GM19455 (cell line): ENCODE results near the gene CACNA1D.

Experiments
- ATAC-seq: cut with Tn5 transposase; IDR thresholded peaks from one replicate; pipeline ENCODE4 v1.9.1; 2021; ENCODE audit not compliant: unreplicated experiment

Gene CACNA1D

DNA sequence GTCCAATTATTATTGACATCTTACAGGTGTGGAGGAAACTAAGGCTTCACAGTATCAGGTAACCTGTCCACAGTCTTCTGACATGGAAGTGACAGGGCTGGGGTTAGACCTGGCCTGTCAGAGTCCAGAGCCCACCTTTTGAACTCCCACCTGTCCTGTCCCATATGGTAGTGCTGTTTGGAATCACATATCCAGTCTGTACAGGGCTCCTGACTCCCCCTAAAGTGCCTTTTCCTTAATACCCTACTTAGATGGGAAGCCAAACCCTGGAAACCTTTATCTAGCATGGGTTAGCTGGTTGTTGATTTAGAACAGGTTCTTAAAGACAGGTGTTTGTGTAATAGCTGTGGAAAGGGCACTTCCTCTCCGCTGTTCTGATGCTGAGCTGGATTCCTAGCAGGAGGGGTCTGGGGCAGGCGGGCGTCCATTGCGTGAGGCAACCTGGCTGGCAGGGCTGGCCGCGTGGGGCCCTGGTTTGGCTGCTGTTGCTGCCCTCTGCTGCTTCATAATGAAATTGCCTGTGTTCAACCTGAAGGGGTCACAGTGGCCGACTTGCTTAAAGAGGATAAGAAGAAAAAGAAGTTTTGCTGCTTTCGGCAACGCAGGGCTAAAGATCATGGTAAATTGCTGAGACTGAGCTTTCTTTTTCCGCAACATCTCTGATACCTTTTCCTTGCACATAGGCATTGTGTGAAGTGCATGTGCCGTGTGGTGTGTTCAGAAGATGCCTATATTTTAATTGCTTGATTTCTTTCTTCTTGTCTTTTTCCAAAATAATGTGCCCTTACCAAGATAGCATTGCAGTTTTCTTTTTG, 215.7 kb downstream of the CACNA1D start:
- no peak for ATAC-seq

DNA sequence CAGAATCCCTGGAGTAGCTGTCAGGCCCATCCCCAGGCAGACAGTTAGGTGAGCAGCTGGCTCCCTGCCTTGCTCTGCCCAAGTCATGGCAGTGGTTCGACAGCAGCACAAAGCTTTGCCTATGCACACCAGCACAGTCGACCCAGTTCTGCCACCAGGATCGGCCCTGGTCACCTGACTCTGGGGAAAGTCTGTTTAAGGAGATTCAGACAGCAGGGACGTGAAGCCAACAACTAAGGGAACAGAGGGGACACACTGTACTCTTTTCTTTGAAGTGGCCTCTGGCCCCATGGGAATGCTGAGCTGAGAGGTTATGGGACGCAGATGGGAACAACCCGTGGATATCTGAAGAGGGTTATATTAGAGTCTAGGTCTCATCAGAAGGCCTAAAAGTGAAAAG, 217.0 kb downstream of the CACNA1D start:
- no peak for ATAC-seq

DNA sequence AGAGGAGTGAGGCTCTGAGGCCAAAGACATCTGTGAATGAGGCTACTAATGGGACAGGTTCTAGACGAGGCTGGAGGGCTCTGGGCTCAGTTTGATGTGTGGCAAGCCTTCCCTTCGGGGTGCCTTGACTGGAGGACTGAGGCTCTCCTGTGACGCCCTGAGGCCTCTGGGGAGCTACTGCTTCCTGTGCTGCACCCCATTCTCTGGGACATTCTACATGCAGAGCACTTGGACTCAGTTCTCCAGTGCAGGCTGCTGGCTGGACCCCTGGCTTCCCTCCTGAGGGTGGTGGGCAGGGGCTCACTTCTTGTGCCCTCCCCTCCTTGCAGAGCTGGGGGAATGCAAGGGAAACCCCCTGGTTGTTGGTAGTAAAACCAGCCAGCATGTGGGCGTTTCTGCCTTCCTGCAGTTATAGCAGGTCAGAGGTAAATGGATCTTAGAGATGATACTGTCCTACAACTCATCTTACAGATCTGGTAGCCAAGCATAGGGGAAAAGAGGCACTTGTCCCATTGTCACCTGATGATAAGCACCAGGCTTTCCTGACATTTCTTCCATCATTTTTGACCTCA, 218.5 kb downstream of the CACNA1D start:
- no peak for ATAC-seq

DNA sequence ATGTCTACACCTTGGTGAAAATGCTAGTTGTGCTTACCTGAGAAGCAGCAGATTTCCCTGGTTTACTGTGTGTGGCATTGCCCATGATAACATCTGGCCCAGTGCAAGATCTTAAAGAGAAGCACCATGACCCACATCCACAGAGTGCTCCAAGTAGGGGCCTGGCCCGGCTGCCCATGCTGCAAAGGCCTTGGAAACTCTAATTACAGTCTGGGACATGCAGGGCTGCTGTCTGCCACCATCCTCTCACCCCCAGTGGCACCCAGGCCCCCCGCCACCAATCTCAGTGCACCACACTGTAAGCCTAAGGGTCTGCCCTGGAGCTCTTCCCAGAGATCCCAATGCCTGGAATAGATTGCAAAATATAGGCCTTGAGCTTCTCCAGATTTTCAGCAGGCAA, 219.2 kb downstream of the CACNA1D start:
- ATAC-seq, result no peak

DNA sequence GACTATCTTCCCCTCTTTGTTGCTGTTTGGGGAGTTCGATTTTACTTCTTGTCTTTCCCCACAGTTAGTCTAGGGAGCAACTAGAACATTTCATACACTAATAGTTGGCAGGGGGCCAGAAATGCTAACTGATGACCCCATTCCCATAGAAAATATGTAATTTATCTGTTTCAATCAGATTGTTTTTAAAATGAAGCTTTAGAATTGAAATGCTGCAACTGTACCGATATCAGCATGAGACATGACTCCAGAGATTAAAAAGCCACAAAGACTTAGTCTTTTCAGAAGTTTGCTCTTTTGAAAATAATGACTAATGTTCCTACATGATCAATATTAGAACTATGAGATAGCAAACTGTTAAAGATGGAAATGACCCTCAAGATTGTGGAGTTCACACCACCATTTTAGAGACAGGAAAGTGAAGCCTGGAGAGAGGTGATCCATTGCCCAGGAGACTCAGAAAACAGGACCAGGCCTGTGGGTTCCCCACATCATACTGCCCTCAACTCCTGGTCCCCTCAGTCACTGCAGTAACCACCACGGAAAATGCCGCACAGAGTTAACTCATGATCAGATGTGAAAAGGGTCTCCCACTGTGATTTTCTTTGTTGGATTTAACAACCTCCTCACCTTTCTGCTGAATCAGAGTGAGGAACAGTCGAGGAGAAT, 221.5 kb downstream of the CACNA1D start:
- no peak for ATAC-seq

DNA sequence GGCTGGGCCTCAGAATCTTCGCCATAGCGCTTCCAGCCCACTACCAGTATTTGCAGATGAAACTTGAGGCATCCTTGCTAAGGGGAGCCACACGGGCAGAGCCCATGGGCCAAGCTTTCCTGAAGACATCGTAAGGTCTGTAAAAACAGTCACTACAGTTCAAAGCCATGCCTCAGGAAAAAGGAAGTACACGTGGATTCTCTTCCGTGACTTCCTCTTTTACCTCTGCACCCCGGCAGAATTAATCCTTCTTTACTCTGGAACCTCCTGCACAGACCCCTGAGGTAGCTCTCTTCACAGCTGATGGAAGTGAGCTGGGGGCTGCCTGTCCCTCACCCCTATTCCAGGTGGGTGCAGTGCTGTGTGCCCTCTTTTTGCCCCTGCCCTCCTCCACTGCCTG, 222.6 kb downstream of the CACNA1D start:
- no peak for ATAC-seq

DNA sequence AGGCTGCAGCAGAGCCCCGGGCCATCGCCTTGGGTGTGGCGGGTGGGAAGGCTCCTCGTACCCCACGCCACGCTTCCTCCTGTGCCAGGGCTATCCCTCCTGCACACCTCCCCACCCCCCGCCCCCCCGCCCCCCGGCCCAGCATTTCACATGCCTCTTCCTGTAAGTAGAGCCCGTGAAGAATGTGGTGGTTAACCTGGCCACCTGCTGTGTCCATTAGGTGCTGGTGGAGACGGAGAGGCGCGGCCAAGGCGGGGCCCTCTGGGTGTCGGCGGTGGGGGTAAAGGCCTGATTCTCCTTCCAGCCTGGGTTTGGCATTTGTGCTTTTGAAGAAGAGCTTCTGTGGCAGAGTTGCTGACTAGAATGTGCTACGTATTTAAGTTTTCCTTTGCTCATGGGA, 224.1 kb downstream of the CACNA1D start:
- ATAC-seq, result no peak

DNA sequence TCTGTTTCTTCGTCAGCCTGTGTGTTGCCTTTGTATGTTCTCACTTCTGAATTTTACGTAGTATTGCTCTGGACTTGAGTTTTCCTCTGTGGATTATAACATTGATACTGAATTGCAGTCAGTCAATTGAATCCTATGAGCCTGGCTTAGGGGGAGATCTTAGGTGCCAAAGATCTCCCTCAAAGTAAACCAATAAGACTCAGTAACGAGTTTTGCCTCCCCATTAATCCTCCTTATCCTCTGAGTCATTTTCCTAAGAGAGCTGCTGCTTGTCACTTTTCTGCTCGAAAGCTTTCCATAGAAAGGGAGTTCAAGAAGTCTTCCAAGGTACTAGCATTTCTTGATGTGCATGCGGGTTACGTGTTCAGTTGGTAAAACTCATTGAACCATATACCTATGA, 225.4 kb downstream of the CACNA1D start:
- ATAC-seq, result no peak

DNA sequence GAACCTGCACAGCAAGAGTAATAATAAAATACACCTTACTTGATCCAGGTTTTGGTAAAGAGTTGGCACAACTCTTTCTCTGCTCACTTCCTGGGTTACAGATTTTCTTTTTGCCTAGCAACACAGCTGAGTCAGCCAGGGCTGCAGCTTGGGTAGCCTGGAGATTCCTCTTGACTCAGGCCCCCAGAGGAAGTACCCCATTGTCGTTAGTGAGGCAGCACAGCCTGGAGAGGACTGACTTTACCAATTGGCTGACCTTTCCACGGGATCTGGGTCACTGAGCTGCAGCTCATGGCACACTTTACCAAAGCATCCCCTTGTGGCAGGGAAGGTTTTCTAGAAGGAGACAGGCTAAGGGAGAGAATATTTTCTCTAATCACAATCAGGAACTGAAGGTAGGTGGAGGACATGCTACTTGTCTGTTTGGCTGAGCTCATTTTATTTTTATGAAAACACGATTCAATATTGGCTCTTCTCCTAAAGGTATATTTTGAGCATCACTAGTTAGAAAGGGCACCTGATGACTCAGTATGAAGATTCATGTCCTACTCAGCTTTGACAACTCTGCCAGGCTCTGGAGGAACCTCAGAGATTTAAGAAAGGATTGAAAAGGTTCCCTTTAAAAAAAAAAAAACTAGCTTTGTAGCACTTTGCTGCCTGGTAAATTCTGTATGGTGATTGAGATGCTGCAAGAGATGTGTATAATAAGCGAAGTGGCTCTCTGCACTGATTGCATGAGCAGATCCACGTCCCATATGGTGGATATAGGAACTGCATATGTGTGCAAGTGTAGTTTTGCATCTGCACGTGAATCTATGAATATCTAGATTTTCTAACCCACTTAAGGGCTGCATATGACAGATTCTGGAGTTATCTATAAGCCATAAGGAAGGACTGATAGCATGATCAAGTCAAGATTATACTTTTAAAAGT, 227.0 kb downstream of the CACNA1D start:
- no peak for ATAC-seq

DNA sequence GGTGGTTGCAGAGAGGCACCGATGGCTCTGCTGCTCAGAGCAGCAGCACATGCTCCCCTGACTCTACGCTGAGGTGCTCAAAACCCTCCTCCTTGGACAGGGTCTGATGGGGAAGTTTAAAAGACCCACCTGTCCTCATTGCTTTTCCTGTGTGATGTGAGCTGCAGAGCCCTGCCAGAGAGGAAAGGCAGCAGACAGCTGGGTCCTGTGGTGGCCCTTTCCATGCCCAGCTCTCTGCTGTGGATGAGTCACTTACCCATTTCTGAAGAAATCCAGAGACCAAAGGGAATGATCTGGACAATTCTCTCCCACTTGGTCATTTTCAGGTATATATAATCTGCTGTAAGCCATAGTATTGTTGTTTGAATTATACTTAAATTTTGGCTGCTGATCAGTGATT, 230.2 kb downstream of the CACNA1D start:
- no peak for ATAC-seq

DNA sequence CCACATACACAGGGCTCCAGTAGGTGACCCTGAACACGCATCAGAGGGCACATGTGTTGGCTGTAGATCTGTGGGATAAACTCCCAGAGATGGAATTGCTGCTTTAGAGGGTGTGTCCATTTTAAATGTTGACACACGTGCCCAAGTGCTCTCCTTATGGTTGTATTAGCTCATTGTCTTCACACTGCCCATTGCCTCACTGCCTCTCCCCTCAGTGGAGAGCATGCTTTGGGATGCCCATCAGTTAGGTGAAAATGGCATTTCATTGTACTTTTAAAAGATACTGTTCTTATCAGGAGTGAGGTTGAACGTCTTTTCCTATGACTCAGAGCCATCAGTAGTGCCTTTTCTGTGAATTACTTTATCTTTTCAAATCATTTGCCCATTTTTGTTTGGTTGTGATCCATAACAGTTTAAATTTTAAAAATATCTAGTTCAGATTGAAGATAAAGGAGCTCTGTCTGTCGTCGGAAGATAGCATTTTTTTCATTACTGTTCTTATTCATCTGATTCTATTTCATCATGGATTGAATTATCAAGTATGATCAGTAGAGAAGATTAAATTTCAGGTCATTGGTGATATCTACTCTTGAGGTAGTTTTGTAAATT, 231.1 kb downstream of the CACNA1D start:
- ATAC-seq, result no peak

DNA sequence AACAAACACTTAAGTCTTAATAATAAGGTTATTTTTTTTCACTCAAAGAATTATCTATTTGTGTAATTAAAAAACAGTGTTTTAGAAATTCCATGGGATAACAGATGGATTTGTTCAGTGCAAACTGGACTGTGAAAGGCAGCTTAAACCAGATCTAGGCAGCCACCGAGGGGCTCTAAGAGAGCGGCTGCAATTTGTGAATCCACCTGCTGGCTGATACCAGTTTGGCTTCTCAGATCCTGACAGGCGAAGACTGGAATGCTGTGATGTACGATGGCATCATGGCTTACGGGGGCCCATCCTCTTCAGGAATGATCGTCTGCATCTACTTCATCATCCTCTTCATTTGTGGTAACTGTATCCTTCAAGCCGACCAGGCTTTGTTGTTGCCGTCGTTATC, 232.2 kb downstream of the CACNA1D start:
- ATAC-seq, result no peak

DNA sequence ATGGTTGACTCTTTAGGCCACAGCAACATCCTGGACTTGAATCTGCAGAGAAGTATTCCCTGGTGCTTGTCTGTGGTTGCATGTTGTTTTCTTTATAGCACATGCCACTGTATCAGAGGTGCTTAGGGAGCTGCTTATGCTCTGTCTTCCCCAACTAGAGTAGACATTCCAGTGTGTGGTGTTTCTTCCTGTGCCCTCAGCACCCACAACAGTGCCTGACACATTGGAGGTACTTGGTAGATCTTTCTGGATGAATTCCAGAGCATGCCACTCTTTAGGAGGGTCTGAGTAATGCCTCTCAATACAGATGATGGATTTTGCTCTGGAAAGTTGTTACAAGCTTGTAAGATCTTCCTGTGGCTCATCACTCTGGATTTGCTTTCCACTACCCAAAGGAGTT, 234.2 kb downstream of the CACNA1D start:
- ATAC-seq, result no peak

DNA sequence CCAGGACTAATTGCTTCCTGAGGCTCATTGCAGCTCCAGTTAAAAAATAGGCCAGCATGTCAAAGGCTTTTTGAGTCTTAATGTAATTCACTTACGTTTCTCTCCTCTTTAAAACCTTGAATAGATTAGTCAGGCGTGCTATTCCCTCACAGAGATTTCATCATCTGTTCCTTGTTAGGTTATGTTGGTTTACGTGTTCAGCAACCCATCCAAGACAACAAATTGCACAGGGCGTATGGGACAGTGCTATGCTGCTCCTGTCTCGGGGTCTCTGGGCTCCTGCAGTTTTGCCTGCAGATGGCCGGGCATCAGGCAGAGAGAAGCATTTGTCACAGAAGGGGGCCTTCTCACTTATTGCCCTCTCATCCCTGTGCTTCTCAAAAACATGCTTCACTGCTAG, 234.7 kb downstream of the CACNA1D start:
- no peak for ATAC-seq

DNA sequence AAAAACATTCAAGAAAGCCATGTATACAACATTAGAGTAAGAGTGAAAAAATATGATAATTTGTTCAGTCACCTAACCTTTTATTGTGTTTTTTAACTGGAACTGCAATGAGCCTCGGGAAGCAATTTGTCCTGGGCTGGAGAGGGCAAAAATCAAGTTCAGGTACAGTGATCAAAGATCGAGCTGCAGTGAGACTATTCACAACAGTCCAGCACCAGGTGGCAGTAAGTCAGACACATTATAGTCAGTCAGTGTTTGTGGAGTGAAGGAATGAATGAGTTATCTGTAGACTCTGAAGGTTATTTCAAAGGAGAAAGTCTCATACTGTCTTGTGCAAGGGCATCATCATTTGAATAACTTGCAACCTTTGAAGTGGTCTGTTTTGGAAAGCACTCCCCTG, 235.2 kb downstream of the CACNA1D start:
- ATAC-seq, result no peak

DNA sequence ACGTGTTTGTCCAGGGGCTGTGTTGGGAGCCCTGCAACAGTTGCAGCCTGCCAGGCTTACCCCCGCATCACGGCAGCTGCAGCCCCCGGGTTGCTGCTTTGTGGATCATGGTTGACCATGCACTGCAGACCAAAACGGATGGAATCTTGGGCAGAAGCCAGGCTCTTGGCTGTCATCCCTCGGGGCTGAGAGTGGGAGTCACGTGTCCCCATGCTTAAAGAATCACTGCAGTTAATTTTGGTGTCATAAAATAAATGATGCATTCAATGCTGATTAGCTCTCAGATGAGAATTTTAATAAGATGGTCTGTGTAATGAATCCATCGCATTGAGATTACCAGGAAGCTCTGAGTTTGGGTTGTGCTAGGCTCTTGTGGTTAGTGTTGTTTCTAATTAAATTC, 236.2 kb downstream of the CACNA1D start:
- ATAC-seq, result no peak

DNA sequence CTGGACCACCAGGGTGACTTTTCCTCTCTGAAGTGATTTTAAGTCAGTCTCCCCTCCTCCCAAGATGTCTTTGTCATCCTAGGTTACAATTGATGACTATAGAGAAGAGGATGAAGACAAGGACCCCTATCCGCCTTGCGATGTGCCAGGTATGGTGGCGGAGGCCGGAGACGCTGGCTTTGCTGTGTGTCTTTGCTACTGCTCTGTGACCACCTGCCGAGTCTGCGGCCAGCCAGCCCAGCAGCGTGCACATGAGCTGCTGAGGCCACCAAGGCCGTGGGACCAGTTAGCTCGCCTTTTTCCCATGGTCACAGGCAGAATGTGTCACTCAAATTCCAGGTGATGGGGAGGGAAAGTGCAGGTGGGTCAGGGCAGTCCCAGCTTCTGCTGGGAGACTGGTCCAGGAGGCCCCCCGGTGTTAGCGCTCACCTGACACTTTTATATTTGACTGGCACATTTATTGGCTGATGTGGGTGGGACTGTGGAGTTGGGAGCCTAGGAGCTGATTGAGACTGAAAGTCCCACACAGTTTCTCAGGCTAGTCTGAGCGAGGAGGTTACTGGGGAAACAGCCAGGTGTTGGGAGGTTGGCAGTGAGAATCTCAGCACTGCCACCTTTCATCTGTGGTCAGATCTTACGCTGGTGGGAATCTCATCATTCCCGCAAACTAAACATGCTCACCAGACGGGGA, 237.7 kb downstream of the CACNA1D start:
- ATAC-seq, result no peak

DNA sequence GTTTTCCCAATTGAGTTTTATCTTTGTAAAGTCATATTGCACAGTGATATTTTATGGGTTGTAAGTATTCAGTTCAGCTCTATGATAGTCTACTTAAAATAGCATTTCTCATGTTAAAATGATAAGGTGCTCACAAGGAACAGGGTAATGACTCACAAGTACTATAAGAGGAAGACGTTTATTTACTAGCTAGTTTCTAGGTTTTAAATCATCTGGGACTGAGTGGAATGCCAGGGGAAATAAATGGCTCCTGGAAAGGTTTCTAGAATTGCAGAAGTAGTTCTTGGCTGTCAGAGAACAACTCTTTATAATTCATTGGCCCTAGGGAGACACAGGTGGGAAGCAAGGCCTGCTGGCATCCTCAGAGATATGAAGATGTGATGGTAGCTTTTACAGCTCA, 239.0 kb downstream of the CACNA1D start:
- no peak for ATAC-seq

DNA sequence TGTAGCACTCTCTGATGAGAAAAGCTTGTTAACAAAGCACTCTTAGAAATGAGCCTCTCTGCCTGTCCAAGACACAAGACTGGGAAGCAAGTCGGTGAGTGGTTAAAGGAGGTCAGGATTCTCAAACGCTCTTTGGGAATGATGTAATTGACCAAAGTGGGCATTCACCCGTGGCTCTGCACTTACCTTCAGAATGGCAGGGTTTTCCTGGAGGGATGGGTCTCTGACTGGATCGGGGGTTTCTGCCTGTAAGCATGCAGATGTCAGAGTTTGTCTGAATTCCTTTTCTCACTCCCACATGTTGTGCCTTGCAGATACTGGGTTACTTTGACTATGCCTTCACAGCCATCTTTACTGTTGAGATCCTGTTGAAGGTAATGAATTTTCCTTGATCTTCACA, 245.6 kb downstream of the CACNA1D start:
- no peak for ATAC-seq

DNA sequence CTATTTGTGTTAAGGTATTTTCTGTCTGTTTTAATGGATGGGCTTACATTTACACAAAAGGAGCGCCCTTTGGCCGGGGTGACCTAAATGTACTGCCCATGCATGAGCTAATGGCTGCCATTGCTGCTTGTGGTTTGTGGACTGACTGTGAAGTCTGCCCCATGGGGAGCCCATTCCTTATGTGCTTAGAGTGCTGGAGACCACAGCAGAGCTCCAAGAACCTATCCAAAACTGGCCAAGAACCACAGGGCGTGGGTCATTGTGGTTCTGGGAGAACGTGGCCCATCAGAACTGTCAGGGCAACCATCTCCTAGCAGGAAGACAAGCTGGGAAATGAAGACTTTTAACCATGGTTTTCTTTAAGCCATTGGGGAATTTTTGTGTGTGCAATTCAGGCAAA, 246.5 kb downstream of the CACNA1D start:
- no peak for ATAC-seq
